ENCODE data around the gene HEMK1.

HEMK1 gene

GRCh38 chr3:50568947-50569749 lies at the start of gene HEMK1:
Gene HEMK1, plus strand, starts transcription at chr3:50569522. Its CDS starts 1,583 bp downstream, at chr3:50571105.
- peak; percentile 98 for DNase-seq

- no peak for DNase-seq
Observed at GRCh38 chr3:50520849-50521248, 48.5 kb upstream of the HEMK1 start.

- no peak for DNase-seq
Observed at GRCh38 chr3:50521572-50521971, 47.8 kb upstream of the HEMK1 start.

GRCh38 chr3:50523279-50523811 lies 46.0 kb upstream of the HEMK1 start:
- DNase-seq: no peak

GRCh38 chr3:50524746-50525145 lies 44.6 kb upstream of the HEMK1 start:
- DNase-seq: no peak

GRCh38 chr3:50525191-50525910 lies 44.0 kb upstream of the HEMK1 start:
- DNase-seq: no peak

GRCh38 chr3:50525987-50526386 lies 43.3 kb upstream of the HEMK1 start:
- DNase-seq: peak; percentile 88

GRCh38 chr3:50530001-50530970 lies 39.0 kb upstream of the HEMK1 start:
- no peak for DNase-seq

GRCh38 chr3:50531201-50531600 lies 38.1 kb upstream of the HEMK1 start:
- DNase-seq: no peak

GRCh38 chr3:50532062-50532705 lies 37.1 kb upstream of the HEMK1 start:
- DNase-seq: no peak

- no peak for DNase-seq
Observed at GRCh38 chr3:50533316-50533715, 36.0 kb upstream of the HEMK1 start.

- no peak for DNase-seq
Observed at GRCh38 chr3:50533807-50534461, 35.4 kb upstream of the HEMK1 start.

- DNase-seq: no peak
Observed at GRCh38 chr3:50534681-50535330, 34.5 kb upstream of the HEMK1 start.

- DNase-seq: no peak
Observed at GRCh38 chr3:50536471-50537180, 32.7 kb upstream of the HEMK1 start.

- DNase-seq: no peak
Observed at GRCh38 chr3:50537421-50538129, 31.7 kb upstream of the HEMK1 start.

- no peak for DNase-seq
Observed at GRCh38 chr3:50539356-50540286, 29.7 kb upstream of the HEMK1 start.

GRCh38 chr3:50542177-50543034 lies 26.9 kb upstream of the HEMK1 start:
- peak; percentile 61 for DNase-seq

GRCh38 chr3:50545781-50546180 lies 23.5 kb upstream of the HEMK1 start:
- peak; percentile 34 for DNase-seq
